Liver (tissue), 9 donors: ENCODE measurements around the gene FRAS1. TPM values are rescaled to one million over a fixed set of nuclear protein-coding genes. Genes with fewer than 3 reads are reported as not detected.

Source experiments
- DNase-seq: peaks from one replicate; pipeline ENCODE4 v3.0.0-alpha.2; 2017; ENCODE audit warnings: low spot score
- H3K27ac ChIP-seq, 2 donors: one replicate each; pipeline ENCODE4 v1.7.0; 2013; ENCODE audit warnings: inconsistent platforms in 2 of 2, low read length in 2 of 2, control low read depth in 1 of 2, low read depth in 1 of 2, mild to moderate bottlenecking in 1 of 2
- H3K27me3 ChIP-seq, 4 donors: one replicate each; pipeline versions ENCODE4 v1.6.1 to v1.7.0; 2013; ENCODE audit warnings: low read length in 3 of 4, inconsistent platforms in 1 of 4, mild to moderate bottlenecking in 1 of 4, moderate library complexity in 1 of 4; ENCODE audit not compliant: control insufficient read depth in 4 of 4, insufficient read depth in 4 of 4
- H3K36me3 ChIP-seq, 4 donors: one replicate each; pipeline versions ENCODE4 v1.6.1 to v1.7.0; 2013; ENCODE audit warnings: low read length in 3 of 4, mild to moderate bottlenecking in 3 of 4, low read depth in 1 of 4, moderate library complexity in 1 of 4; ENCODE audit not compliant: control insufficient read depth in 4 of 4, insufficient read depth in 3 of 4
- H3K4me1 ChIP-seq, 4 donors: one replicate each; pipeline versions ENCODE4 v1.6.1 to v1.7.0; 2013; ENCODE audit warnings: low read length in 3 of 4, mild to moderate bottlenecking in 3 of 4, moderate library complexity in 1 of 4; ENCODE audit not compliant: control insufficient read depth in 4 of 4, insufficient read depth in 4 of 4
- H3K4me3 ChIP-seq, 3 donors: one replicate each; pipeline versions ENCODE4 v1.6.1 to v1.7.0; 2013; ENCODE audit warnings: low read length in 3 of 3, control low read depth in 1 of 3, low read depth in 1 of 3, mild to moderate bottlenecking in 1 of 3
- H3K9ac ChIP-seq, 2 donors: one replicate each; pipeline ENCODE4 v1.7.0; 2013; ENCODE audit warnings: low read length in 2 of 2, mild to moderate bottlenecking in 2 of 2, moderate library complexity in 2 of 2, control low read depth in 1 of 2, low read depth in 1 of 2
- H3K9me3 ChIP-seq, 4 donors: one replicate each; pipeline versions ENCODE4 v1.6.1 to v1.7.0; 2013; ENCODE audit warnings: low read length in 3 of 4; ENCODE audit not compliant: control insufficient read depth in 4 of 4
- EGR1 ChIP-seq, 2 donors: IDR thresholded peaks; 2 replicates each; pipeline ENCODE4 v1.6.1; 2016 to 2018; ENCODE audit warnings: antibody characterized with exemption in 2 of 2, low read depth in 2 of 2
- FOXA1 ChIP-seq: IDR thresholded peaks from 2 replicates; pipeline ENCODE4 v1.6.1; 2016; ENCODE audit warnings: antibody characterized with exemption
- FOXA2 ChIP-seq: IDR thresholded peaks from 2 replicates; pipeline ENCODE4 v1.6.1; 2016; ENCODE audit warnings: antibody characterized with exemption
- GABPA ChIP-seq, 2 donors: IDR thresholded peaks in 1 of 2; conservative IDR thresholded peaks in 1 of 2; 2 replicates each; pipeline ENCODE4 v1.6.1; 2016; ENCODE audit warnings: antibody characterized with exemption in 2 of 2, mild to moderate bottlenecking in 1 of 2, moderate library complexity in 1 of 2
- HNF4A ChIP-seq, 2 donors: conservative IDR thresholded peaks; 2 replicates each; pipeline ENCODE4 v1.6.1; 2016; ENCODE audit warnings: antibody characterized with exemption in 2 of 2, mild to moderate bottlenecking in 2 of 2
- HNF4G ChIP-seq: IDR thresholded peaks from 2 replicates; pipeline ENCODE4 v1.6.1; 2016; ENCODE audit warnings: antibody characterized with exemption
- JUND ChIP-seq, 2 donors: IDR thresholded peaks; 2 replicates each; pipeline ENCODE4 v1.6.1; 2016; ENCODE audit warnings: antibody characterized with exemption in 2 of 2
- NR2F2 ChIP-seq: IDR thresholded peaks from 2 replicates; pipeline ENCODE4 v1.6.1; 2016; ENCODE audit warnings: antibody characterized with exemption
- RAD21 ChIP-seq, 2 donors: IDR thresholded peaks; 2 replicates each; pipeline ENCODE4 v1.6.1; 2016; ENCODE audit warnings: antibody characterized with exemption in 2 of 2, mild to moderate bottlenecking in 2 of 2
- RXRA ChIP-seq, 2 donors: IDR thresholded peaks; 2 replicates each; pipeline ENCODE4 v1.6.1; 2017 to 2018; ENCODE audit warnings: antibody characterized with exemption in 2 of 2, mild to moderate bottlenecking in 1 of 2
- SP1 ChIP-seq: IDR thresholded peaks from 2 replicates; pipeline ENCODE4 v1.6.1; 2018; ENCODE audit warnings: antibody characterized with exemption, mild to moderate bottlenecking
- TAF1 ChIP-seq: conservative IDR thresholded peaks from 2 replicates; pipeline ENCODE4 v1.6.1; 2016; ENCODE audit warnings: antibody characterized with exemption, mild to moderate bottlenecking
- YY1 ChIP-seq: IDR thresholded peaks from 2 replicates; pipeline ENCODE4 v1.6.1; 2016; ENCODE audit warnings: antibody characterized with exemption, mild to moderate bottlenecking
- WGBS: extraction: QIAGEN DNeasy Blood & Tissue Kit; methylation state at CpG from one replicate; pipeline ENCODE4 v1.1.7; 2013; 5-methylcytosine and 5-hydroxymethylcytosine counted together
- polyA plus RNA-seq, 2 donors: library from polyadenylated mRNA; stranded (reverse) in 1 of 2; unstranded in 1 of 2; fragments of 200-250 nt in 1 of 2; fragments of >200 nt in 1 of 2; fragmentation: Nextera tagmentation in 1 of 2; extraction: Ambion mirVana in 1 of 2; gene quantifications; one replicate each; pipeline versions ENCODE4 v1.2.1 to v1.2.3, GENCODE V29; 2013 to 2015
- total RNA-seq, 2 donors: library from RNA; depleted of rRNA; stranded (reverse); fragments of >200 nt; gene quantifications; one replicate each; pipeline ENCODE4 v1.2.3, GENCODE V29; 2014
- TF ChIP-seq, protein P1 (sequence below): IDR thresholded peaks from 2 replicates; pipeline ENCODE4 v1.6.1; 2016; ENCODE audit warnings: antibody characterized with exemption
- TF ChIP-seq, protein P2 (sequence below): fragments of 150-350 bp; IDR thresholded peaks from 2 replicates; pipeline ENCODE4 v1.5.1; 2017; ENCODE audit warnings: improper control_type of control experiment, low read depth, low read length; ENCODE audit not compliant: missing input control
- TF ChIP-seq, protein P3 (sequence below): IDR thresholded peaks from 2 replicates; pipeline ENCODE4 v1.6.1; 2016; ENCODE audit warnings: antibody characterized with exemption
- TF ChIP-seq, protein P4 (sequence below): IDR thresholded peaks from 2 replicates; pipeline ENCODE4 v1.6.1; 2016; ENCODE audit warnings: antibody characterized with exemption
- TF ChIP-seq, protein P5 (sequence below): IDR thresholded peaks from 2 replicates; pipeline ENCODE4 v1.6.1; 2016; ENCODE audit warnings: antibody characterized with exemption, mild to moderate bottlenecking
- donor health status: healthy.
- donor health status: healthy.
- donor health status: healthy.
- donor health status: healthy.
- donor health status: healthy.

The FRAS1 gene
- total and polyA plus RNA-seq, 4 donors = 0.08 to 6.0 (median 1.1) TPM

DNA sequence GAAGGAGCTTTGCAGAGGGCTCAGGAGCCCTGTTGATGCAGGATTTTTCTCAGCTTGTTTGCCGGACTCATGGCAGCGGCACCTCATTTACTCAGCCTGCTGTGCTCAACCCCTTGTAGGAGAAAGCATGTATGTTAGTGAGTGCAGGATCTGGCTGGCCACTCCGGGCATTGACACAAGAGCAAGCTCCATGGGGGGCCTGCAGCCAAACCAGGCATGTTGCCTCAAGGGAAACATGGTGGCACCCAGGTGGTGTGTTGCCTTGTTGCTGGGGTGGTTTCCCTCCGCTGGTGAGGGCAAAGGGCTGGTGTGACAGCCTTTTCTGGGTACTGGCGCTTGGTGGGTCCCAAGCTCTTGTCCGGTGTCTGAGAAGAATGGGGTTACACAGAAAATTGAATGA, 305.2 kb downstream of the FRAS1 start:
- WGBS = 94% methylated on average over 6 of the region's 6 CpGs
- H3K4me3 ChIP-seq = no peak overlapping the region
- DNase-seq = no peak

DNA sequence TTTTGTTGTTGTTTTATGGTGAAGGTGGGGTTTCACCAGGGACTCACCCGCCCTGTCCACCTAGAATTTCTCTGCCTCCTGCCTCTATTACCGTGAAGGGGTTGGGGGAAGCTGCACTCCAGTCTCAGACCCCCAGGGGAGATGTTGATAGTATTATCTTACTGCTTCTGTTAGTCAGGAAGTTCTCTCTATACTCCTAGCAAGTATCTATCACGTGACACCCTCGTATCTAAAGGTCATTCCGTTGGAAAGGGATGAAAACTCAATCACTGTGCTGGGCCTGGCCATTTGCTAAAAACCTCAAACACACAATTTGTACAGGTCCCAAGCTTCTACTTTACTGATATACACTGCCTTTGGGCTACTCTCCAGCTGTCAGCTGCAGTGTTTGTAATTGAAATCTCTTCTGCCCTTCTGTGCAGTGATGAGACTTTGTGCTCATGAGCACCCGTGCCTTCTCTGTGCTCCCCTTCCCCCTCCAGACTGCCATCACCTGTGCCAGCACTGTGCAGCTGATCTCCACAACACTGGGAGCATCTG, 306.0 kb downstream of the FRAS1 start:
- Histone ChIP-seq H3K9me3 (no peaks in the 10 kb centered on the region), H3K27ac (no peak overlapping the region), H3K4me1 (no peaks in the 10 kb centered on the region), H3K9ac (no peak overlapping the region), H3K36me3 (no peaks in the 10 kb centered on the region), H3K4me3 (no peak overlapping the region), H3K27me3 (no peaks in the 10 kb centered on the region)
- 57% methylated on average over 6 of the region's 6 CpGs for WGBS
- TF ChIP-seq SP1 (no peak), GABPA (IDR thresholded peaks at IDR 0.05 in 1 of 2, conservative IDR thresholded peaks at IDR 0.05 in 1 of 2) (no peak), RXRA (IDR thresholded peaks at IDR 0.05) (no peak), FOXA1 (no peak), TAF1 (no peak), JUND (IDR thresholded peaks at IDR 0.05) (no peak), EGR1 (IDR thresholded peaks at IDR 0.05; ENCODE audit: low read depth in 2 of 2) (no peak), RAD21 (IDR thresholded peaks at IDR 0.05) (no peak), HNF4G (no peak), HNF4A (conservative IDR thresholded peaks at IDR 0.05) (no peak), NR2F2 (no peak), FOXA2 (no peak), YY1 (no peak)
- TF ChIP-seq, protein P1, sequence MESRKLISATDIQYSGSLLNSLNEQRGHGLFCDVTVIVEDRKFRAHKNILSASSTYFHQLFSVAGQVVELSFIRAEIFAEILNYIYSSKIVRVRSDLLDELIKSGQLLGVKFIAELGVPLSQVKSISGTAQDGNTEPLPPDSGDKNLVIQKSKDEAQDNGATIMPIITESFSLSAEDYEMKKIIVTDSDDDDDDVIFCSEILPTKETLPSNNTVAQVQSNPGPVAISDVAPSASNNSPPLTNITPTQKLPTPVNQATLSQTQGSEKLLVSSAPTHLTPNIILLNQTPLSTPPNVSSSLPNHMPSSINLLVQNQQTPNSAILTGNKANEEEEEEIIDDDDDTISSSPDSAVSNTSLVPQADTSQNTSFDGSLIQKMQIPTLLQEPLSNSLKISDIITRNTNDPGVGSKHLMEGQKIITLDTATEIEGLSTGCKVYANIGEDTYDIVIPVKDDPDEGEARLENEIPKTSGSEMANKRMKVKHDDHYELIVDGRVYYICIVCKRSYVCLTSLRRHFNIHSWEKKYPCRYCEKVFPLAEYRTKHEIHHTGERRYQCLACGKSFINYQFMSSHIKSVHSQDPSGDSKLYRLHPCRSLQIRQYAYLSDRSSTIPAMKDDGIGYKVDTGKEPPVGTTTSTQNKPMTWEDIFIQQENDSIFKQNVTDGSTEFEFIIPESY = no peak
- TF ChIP-seq, protein P2, sequence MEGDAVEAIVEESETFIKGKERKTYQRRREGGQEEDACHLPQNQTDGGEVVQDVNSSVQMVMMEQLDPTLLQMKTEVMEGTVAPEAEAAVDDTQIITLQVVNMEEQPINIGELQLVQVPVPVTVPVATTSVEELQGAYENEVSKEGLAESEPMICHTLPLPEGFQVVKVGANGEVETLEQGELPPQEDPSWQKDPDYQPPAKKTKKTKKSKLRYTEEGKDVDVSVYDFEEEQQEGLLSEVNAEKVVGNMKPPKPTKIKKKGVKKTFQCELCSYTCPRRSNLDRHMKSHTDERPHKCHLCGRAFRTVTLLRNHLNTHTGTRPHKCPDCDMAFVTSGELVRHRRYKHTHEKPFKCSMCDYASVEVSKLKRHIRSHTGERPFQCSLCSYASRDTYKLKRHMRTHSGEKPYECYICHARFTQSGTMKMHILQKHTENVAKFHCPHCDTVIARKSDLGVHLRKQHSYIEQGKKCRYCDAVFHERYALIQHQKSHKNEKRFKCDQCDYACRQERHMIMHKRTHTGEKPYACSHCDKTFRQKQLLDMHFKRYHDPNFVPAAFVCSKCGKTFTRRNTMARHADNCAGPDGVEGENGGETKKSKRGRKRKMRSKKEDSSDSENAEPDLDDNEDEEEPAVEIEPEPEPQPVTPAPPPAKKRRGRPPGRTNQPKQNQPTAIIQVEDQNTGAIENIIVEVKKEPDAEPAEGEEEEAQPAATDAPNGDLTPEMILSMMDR = no peak
- TF ChIP-seq, protein P3, sequence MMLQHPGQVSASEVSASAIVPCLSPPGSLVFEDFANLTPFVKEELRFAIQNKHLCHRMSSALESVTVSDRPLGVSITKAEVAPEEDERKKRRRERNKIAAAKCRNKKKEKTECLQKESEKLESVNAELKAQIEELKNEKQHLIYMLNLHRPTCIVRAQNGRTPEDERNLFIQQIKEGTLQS = no peak
- TF ChIP-seq, protein P4, sequence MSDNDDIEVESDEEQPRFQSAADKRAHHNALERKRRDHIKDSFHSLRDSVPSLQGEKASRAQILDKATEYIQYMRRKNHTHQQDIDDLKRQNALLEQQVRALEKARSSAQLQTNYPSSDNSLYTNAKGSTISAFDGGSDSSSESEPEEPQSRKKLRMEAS = no peak
- no peak for DNase-seq

More for the DNA sequence above, 305.2 kb downstream of the FRAS1 start:
- TF ChIP-seq RAD21 (IDR thresholded peaks at IDR 0.05) (no peak), FOXA1 (no peak), SP1 (no peak), JUND (IDR thresholded peaks at IDR 0.05) (no peak), RXRA (IDR thresholded peaks at IDR 0.05) (no peak)
- TF ChIP-seq, protein P5, sequence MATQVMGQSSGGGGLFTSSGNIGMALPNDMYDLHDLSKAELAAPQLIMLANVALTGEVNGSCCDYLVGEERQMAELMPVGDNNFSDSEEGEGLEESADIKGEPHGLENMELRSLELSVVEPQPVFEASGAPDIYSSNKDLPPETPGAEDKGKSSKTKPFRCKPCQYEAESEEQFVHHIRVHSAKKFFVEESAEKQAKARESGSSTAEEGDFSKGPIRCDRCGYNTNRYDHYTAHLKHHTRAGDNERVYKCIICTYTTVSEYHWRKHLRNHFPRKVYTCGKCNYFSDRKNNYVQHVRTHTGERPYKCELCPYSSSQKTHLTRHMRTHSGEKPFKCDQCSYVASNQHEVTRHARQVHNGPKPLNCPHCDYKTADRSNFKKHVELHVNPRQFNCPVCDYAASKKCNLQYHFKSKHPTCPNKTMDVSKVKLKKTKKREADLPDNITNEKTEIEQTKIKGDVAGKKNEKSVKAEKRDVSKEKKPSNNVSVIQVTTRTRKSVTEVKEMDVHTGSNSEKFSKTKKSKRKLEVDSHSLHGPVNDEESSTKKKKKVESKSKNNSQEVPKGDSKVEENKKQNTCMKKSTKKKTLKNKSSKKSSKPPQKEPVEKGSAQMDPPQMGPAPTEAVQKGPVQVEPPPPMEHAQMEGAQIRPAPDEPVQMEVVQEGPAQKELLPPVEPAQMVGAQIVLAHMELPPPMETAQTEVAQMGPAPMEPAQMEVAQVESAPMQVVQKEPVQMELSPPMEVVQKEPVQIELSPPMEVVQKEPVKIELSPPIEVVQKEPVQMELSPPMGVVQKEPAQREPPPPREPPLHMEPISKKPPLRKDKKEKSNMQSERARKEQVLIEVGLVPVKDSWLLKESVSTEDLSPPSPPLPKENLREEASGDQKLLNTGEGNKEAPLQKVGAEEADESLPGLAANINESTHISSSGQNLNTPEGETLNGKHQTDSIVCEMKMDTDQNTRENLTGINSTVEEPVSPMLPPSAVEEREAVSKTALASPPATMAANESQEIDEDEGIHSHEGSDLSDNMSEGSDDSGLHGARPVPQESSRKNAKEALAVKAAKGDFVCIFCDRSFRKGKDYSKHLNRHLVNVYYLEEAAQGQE = no peak
- TF ChIP-seq, protein P3 = no peak
- TF ChIP-seq, protein P4 = no peak
- H3K27ac ChIP-seq = no peak overlapping the region
- H3K9ac ChIP-seq = no peak overlapping the region
- no peaks in the 10 kb centered on the region for H3K9me3 ChIP-seq
- no peaks in the 10 kb centered on the region for H3K4me1 ChIP-seq
- no peaks in the 10 kb centered on the region for H3K27me3 ChIP-seq
- no peaks in the 10 kb centered on the region for H3K36me3 ChIP-seq
